GM21825 (cell line): Measurements from ENCODE around the gene TOGARAM2.

Experiments used
- ATAC-seq: cut with Tn5 transposase; IDR thresholded peaks from one replicate; pipeline ENCODE4 v1.9.1; 2021; ENCODE audit warnings: mild to moderate bottlenecking, moderate library complexity; ENCODE audit not compliant: unreplicated experiment

Gene TOGARAM2

DNA sequence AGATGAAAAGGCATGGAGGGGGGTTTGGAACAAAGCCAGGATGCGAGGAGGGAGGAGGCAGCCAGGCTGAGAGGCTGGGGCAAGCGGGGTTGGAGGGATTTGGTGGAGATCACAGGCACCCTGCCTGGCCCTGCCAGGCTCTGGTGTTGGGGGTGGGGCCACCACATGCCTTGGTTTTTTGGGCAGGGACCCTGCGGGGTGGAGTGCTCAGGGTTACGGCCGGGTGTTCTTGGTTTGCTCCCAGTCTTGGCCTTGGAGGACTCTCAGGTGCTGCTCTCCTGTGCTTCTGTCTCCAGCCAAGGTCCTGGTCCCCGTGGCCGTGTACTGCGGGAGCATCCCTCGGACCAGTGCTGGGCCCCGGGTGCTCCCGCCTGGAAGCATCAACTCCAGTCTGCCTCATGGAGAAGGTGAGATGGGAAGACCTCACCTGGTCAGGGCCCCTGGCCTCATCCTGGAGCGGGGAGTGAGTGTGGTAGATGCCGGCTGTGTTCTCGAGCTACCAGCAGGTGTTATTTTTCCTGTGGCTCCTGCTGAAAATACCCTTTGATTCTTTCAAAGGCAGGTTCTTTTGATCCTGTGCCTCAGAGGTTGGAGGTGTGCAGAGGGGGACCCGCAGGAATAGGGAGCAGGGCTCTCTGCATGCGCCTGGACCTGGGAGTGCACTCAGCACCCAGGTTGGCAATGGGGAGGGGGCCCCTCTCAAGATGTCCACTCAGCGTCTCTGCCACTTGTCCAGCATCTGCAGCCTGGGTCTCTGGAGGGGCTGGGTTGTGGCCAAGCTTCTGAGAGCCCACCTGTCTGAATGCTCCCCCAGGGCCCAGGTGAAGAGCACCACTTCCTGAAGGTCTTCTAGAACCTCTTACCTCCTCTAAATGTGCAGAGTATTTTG, 17.0 kb downstream of the TOGARAM2 start:
- ATAC-seq, result no peak

GRCh38 chr2:29000481-29000880, 19.4 kb downstream of the TOGARAM2 start:
- peak; percentile 85 for ATAC-seq

DNA sequence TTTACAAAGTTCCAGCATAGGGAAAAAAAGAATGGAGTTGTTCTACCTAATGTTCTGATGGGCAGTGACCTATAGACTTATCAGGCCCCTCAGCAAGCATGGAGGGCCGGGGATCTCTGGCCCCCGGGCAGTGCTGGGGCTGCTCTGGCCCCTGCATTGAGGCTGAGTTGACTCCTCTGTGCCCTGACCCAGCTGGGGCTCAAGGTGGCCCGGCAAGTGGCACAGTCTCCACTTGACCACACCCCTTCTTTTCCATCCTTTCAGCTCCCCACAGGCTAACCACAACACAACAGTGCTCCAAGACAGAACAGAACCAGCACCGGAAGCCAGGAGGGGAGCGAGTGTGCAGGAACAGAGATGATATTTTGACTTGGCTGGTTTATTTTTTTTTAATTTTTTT, 19.9 kb downstream of the TOGARAM2 start:
- peak; percentile 18 for ATAC-seq

GRCh38 chr2:29001806-29002205, 20.7 kb downstream of the TOGARAM2 start:
- ATAC-seq, result no peak

DNA sequence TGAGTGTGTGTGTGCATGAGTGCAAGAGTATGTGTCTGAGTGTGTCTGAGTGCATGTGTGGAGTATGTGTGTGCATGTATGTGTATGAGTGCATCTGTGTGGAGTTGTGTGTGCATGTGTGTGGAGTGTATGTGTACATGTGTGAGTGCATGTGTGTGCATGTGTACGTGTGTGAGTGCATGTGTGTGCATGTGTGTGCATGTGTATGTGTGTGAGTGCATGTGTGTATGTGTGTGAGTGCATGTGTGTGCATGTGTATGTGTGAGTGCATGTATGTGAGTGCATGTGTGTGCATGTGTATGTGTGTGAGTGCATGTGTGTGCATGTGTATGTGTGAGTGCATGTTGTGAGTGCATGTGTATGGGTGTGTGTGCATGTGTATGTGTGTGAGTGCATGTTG, 23.7 kb downstream of the TOGARAM2 start:
- no peak for ATAC-seq

GRCh38 chr2:29005331-29005730, 24.2 kb downstream of the TOGARAM2 start:
- ATAC-seq, result no peak

DNA sequence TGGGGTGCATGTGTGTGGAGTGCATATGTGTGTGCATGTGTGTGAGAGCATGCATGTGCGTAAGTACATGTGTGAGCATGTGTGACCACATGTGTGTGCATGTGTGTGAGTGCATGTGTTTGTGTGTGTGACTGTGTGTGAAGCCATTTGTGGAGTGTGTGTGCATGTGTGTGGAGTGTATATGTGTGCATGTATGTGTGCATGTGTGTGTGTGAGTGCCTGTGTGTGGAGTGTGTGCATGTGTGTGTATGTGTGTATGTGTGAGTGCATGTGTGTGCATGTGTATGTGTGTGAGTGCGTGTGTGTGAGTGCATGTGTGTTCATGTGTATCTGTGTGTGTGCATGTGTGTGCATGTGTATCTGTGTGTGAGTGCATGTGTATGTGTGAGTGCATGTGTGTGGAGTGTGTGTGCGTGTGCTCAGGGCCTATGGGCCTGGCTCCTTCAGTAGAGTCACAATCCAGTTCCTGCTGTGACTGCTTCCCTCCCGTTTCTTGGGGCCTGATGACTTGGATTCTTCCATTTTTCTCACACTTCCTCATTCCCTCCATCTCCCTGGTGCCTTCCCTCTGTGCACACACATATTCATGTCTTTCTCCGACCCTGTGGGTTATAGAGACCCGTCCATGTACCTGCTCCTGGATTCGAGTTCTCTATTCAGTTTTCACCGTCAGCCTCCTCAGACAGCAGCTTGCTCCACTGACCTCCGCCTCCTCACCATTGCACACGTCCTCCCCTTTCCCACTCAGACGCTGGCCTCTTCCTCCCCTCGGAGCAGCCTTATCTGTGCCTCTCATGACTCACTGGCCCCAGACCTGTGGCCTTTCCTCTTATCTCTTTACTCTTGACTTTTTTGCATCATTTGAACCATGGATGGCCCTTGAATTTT, 25.2 kb downstream of the TOGARAM2 start:
- no peak for ATAC-seq

DNA sequence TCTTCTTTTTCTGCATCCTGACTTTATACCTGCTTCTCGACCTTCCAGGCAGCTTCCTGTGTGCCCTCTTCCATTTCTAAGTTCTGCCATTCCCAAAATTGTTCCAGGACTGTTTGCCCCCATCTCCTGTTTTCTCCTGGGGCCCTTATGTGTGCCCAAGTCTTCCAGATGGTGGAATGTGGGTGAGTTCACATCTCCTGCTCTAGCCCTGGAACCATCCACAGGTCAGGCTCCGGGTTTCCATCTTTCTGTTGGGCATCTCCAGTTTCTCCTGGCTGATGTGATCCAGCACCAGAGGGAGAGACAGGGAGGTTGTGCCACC, 25.8 kb downstream of the TOGARAM2 start:
- no peak for ATAC-seq

GRCh38 chr2:29009270-29009669, 28.2 kb downstream of the TOGARAM2 start:
- ATAC-seq, result no peak

DNA sequence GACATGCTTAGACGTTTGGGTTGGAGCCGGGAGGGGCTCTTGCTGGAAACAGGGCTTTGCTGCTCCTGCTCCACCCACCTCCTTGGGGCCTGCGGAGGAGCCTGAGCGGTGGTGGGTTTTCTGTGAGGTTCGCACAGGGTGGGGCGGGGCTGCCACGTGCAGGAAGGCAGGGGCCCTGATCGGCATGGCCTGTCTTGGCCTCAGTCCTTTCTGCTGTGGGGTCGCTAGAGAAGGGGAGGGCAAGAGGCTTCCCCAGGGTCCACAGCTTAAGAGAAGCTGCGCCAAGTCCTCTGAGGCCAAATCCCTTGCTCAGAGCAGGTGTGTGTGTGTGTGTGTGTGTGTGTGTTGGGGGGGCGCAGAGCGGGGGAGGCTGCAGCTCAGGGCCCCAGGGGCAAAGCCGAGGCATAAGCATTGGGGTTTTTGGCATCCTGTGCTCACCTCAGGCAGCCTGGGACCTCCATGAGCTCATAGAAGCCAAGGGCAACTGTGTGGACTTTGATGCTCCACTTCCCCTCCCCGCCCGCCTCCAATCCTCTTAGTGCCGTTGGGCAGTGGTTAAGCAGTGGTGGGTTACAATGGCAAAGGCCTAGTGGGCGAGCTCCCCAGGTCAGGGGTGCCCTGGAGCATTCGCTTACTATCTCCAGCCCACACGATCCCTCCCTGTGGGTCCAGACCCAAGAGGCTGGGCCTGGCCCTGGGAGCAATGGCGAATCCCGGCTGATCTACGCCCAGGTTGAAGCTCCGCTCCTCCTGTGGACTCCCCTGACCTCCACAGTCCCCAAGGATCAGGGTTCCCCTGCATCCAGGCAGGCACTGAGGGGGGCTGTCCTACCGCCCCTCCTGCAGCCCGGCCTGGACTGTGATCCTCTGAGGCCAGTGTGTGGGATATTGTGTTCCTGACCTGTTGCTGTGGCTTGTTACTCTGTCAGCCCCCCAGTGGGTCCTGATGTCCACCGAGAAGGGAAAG, 28.9 kb downstream of the TOGARAM2 start:
- ATAC-seq, result no peak

- no peak for ATAC-seq
These were observed 29.8 kb downstream of the TOGARAM2 start for GRCh38 chr2:29010946-29011345.

DNA sequence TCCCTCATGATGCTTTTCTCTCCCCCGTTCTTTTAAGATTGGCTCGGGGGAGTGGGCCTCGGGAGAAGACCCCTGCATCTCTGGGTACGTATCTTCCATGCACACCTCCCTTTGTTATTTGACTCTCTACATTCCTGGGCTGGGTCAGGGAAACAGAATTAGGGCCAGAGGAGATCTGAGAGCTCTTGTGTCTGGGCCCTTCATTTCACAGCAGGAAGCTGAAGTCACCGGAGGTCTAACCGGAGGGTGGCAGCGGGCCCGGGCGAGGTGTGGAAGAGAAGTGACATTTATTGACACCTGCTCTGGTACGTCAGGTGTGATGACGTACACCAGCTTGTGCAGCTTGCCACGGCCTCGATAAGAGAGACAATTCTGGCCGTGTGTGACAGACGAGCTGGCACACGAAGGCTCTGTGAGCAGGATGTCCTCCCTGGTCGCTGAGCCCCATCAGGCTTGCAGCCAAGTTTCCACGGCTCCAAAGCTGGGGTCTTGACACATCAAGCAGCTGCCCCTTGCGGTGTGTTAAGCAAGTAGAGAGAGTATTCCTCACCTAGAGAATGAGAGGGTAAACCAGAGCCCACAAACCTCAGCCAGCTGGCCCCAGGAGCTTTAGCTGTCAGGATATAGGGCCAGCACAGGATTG, 30.4 kb downstream of the TOGARAM2 start:
- no peak for ATAC-seq

GRCh38 chr2:29012211-29012681, 31.1 kb downstream of the TOGARAM2 start:
- ATAC-seq, result no peak

- no peak for ATAC-seq
These were observed 32.1 kb downstream of the TOGARAM2 start for GRCh38 chr2:29013057-29013780.

DNA sequence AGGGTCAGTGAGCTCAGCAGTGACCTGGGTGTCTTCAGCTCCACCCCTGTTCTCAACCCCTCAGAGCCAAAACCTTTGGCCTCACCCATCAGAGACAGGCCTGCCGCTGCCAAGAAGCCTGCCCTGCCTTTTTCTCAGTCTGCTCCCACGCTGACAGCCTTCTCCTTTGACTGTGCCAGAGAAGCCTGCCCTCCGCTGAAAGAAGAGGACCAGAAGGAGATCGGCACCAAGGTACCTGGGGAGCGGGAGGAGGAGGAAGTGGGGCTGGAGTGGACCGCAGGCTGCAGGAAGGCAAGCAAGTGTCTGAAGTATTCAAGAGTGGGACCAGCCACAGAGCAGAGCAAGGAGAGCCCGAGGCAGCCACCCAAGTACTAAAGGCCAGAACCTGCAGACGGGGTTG, 33.2 kb downstream of the TOGARAM2 start:
- ATAC-seq, result no peak

- ATAC-seq, result peak; percentile 58
These were observed 33.8 kb downstream of the TOGARAM2 start for GRCh38 chr2:29014811-29015421.

DNA sequence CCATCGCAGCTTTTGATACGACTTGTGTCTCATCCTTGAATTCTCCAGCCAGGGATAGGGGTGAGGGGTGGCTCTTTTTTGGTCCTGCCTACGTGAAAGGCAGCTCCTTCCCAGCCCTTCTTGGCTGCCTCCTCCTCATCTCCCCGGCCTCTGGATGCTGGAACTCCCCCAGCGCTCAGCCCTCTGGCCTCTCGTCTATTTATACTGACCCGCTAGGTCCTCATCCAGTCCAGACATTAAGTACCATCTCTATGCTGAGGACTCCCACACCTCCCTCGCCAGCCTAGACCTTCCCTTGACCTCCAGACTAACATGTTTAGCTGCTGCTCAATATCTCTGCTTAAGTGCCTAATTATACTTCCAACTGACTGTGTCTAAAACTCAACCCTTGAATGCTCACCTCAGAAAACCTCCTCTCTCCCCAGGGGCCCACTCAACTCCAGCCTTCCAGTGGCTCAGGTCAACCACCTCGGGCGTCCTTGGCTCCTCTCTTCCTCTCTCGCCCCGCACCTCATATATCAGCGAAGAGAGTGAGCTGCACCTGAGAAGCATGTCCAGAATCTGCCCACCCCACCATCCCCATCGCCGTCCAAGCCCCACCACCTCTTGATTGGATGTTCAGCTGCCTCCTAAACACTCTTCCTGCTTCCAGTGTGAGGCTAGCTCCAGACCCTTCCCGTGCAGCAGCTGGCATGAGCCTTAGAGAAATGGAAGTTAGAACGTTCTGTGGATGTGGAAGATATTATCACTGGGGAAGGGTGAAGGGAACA, 34.8 kb downstream of the TOGARAM2 start:
- ATAC-seq, result no peak

- no peak for ATAC-seq
These were observed 35.4 kb downstream of the TOGARAM2 start for GRCh38 chr2:29016504-29016903.
